ENCODE data around the gene MMP10.

MMP10 gene

DNA sequence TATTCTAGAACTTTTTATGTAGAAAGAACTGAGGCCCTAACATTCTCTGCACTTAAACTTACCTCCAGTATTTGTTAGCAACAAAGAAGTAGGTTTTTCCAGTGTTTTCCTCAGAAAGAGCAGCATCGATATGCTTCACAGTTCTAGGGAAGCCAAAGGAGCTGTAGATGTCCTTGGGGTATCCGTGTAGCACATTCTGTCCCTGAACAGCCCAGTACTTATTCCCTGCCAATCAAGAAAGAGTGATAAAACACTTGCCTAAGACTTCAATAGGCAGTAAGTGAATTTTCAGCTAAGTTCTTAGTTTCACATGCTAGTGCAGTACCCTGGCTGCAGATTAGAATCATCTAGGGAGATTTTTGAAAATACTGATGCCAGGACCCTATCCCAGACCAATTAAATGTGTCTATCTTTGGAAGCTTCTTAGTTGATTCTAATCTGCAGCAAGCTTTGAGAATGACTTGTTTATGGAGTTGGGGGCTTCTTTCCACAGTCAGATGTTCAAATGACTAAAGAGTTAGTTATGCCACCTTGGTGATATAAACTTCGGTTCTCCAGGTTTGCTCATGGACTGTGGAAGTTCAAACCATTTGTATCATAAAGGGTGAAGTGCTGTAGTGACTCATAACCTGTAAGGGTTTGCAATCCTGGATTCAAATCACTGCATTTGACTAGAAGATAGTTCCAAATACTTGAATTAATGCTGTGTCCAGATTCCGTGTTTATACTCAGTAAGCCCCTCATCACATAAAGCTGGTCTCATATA is 11.0 kb upstream of the MMP10 start:
- DNase-seq (ENCODE audit: low read depth) = no peak
- TF ChIP-seq MYC (IDR thresholded peaks at IDR 0.05; ENCODE audit: low read depth, low read length) (no peak), POLR2A (IDR thresholded peaks at IDR 0.05; ENCODE audit: extremely low read depth, insufficient read length) (no peak)
- TF ChIP-seq, protein P1, sequence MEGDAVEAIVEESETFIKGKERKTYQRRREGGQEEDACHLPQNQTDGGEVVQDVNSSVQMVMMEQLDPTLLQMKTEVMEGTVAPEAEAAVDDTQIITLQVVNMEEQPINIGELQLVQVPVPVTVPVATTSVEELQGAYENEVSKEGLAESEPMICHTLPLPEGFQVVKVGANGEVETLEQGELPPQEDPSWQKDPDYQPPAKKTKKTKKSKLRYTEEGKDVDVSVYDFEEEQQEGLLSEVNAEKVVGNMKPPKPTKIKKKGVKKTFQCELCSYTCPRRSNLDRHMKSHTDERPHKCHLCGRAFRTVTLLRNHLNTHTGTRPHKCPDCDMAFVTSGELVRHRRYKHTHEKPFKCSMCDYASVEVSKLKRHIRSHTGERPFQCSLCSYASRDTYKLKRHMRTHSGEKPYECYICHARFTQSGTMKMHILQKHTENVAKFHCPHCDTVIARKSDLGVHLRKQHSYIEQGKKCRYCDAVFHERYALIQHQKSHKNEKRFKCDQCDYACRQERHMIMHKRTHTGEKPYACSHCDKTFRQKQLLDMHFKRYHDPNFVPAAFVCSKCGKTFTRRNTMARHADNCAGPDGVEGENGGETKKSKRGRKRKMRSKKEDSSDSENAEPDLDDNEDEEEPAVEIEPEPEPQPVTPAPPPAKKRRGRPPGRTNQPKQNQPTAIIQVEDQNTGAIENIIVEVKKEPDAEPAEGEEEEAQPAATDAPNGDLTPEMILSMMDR (IDR thresholded peaks at IDR 0.05; ENCODE audit: low read depth, low read length) = no peak
- TF ChIP-seq, protein P2, sequence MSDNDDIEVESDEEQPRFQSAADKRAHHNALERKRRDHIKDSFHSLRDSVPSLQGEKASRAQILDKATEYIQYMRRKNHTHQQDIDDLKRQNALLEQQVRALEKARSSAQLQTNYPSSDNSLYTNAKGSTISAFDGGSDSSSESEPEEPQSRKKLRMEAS (IDR thresholded peaks at IDR 0.05; ENCODE audit: low read depth, low read length) = no peak
- H3K4me3 ChIP-seq (ENCODE audit: low read depth, low read length) = no peak overlapping the region

DNA sequence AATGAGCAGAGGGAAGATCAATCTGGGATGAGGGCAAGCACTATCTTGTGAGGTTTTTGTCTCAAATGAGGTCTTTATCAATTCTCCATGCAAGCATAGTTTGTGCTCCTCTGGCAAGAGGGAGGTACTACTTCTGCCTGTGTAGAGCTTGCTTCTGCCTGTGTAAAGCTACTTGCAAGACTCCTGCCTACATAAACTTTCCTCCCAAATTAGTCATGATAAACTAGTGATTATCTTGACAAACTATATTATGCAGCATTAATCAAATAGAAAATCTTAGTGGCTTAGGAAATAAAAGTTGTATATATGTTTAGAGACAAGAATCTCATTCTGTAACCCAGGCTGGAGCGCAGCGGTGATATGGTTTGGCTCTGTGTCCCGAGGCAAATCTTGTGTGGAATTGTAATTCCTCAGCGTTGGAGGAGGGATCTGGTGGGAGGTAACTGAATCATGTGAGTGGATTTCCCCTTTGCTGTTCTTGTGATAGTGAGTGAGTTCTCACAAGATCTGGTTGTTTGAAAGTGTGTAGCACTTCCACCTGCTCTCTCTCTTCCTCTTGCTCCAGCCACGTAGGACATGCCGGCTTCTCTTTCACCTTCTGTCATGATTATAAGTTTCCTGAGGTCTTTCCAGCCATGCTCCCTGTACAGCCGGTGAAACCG is 8.0 kb upstream of the MMP10 start:
- TF ChIP-seq, protein P2 (IDR thresholded peaks at IDR 0.05; ENCODE audit: low read depth, low read length) = no peak
- TF ChIP-seq, protein P1 (IDR thresholded peaks at IDR 0.05; ENCODE audit: low read depth, low read length) = no peak
- TF ChIP-seq MYC (IDR thresholded peaks at IDR 0.05; ENCODE audit: low read depth, low read length) = no peak
- TF ChIP-seq POLR2A (IDR thresholded peaks at IDR 0.05; ENCODE audit: extremely low read depth, insufficient read length) = no peak
- H3K4me3 ChIP-seq (ENCODE audit: low read depth, low read length) = no peak overlapping the region
- DNase-seq (ENCODE audit: low read depth) = no peak

DNA sequence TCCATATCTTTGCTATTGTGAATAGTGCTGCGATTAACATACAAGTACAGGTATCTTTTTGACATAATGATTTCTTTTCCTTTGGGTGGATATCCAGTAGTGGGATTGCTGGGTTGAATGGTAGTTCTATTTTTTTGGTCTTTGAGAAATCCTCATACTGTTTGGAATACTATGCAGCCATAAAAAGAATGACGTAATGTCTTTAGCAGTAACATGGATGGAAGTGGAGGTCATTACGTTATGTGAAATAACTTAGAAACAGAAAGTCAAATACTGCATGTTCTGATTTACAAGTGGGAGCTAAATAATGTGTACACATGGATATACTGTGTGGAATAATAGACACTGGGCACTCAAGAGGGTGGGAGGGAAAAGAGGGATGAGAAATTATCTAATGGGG is 4.0 kb upstream of the MMP10 start:
- TF ChIP-seq POLR2A (IDR thresholded peaks at IDR 0.05; ENCODE audit: extremely low read depth, insufficient read length) = no peak
- no peak for TF ChIP-seq MYC (IDR thresholded peaks at IDR 0.05; ENCODE audit: low read depth, low read length)
- TF ChIP-seq, protein P1 (IDR thresholded peaks at IDR 0.05; ENCODE audit: low read depth, low read length) = no peak
- TF ChIP-seq, protein P2 (IDR thresholded peaks at IDR 0.05; ENCODE audit: low read depth, low read length) = no peak
- no peak overlapping the region for H3K4me3 ChIP-seq (ENCODE audit: low read depth, low read length)
- no peak for DNase-seq (ENCODE audit: low read depth)

DNA sequence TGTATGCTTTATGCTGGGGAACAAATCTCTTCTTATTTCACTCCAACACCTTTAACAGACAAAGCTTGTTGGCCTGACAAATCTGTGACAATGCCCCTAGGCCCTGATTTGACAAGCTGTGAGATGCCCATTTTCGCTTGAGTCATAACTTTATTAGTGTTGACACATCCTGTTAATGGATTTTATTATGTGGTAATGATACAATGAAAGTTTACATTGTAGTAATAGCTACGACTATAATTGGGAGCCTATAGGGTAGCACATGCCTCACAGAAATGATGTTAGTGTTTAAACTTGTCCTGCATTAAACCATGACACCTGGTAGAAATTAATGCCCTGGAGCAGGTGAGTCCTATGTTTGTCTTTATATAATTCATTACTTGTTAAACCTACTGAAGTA is 3.3 kb upstream of the MMP10 start:
- DNase-seq (ENCODE audit: low read depth) = no peak
- TF ChIP-seq, protein P1 (IDR thresholded peaks at IDR 0.05; ENCODE audit: low read depth, low read length) = no peak
- no peak for TF ChIP-seq MYC (IDR thresholded peaks at IDR 0.05; ENCODE audit: low read depth, low read length)
- TF ChIP-seq POLR2A (IDR thresholded peaks at IDR 0.05; ENCODE audit: extremely low read depth, insufficient read length) = no peak
- TF ChIP-seq, protein P2 (IDR thresholded peaks at IDR 0.05; ENCODE audit: low read depth, low read length) = no peak
- no peak overlapping the region for H3K4me3 ChIP-seq (ENCODE audit: low read depth, low read length)

DNA sequence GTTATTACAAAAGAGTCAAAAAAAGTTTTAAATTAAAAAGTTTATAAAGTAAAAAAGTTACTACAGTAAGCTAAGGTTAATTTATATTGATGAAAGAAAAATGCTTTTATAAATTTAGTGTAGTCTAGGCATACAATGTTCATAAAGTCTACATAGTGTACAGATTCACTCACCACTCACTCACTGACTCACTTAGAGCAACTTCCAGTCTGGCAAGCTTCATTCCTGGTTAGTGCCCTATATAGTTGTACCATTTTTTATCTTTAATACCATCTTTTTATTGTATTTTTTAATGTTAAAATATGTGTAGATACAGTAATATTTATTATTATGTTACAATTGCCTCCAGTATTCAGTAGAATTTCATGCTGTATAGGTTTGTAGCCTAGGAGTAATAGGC is 2.6 kb upstream of the MMP10 start:
- TF ChIP-seq, protein P1 (IDR thresholded peaks at IDR 0.05; ENCODE audit: low read depth, low read length) = no peak
- TF ChIP-seq, protein P2 (IDR thresholded peaks at IDR 0.05; ENCODE audit: low read depth, low read length) = no peak
- TF ChIP-seq MYC (IDR thresholded peaks at IDR 0.05; ENCODE audit: low read depth, low read length) (no peak), POLR2A (IDR thresholded peaks at IDR 0.05; ENCODE audit: extremely low read depth, insufficient read length) (no peak)
- no peak for DNase-seq (ENCODE audit: low read depth)
- H3K4me3 ChIP-seq (ENCODE audit: low read depth, low read length) = no peak overlapping the region
